PFSK-1 (cell line): ENCODE measurements around the gene AP2B1.

ENCODE experiments used
- FOXP2 ChIP-seq: optimal IDR thresholded peaks from 2 replicates; pipeline ENCODE3; 2011; ENCODE audit warnings: borderline replicate concordance, control low read depth, inconsistent platforms; ENCODE audit not compliant: insufficient read depth; ENCODE audit errors: extremely low read length, extremely low read depth
- POLR2AphosphoS5 ChIP-seq: IDR thresholded peaks from 2 replicates; pipeline ENCODE4 v1.6.1; 2012; ENCODE audit warnings: low read depth, mild to moderate bottlenecking, control low read depth, low read length, moderate library complexity
- REST ChIP-seq, 2 experiments: IDR thresholded peaks; 2 replicates each; pipeline versions ENCODE4 v1.6.1 to v1.8.0; 2011 to 2012; ENCODE audit warnings: low read depth in 2 of 2, low read length in 2 of 2, control low read depth in 1 of 2, inconsistent platforms in 1 of 2, mild to moderate bottlenecking in 1 of 2, moderate library complexity in 1 of 2; ENCODE audit not compliant: insufficient read depth in 1 of 2
- SIN3A ChIP-seq: IDR thresholded peaks from 2 replicates; pipeline ENCODE4 v1.6.1; 2012; ENCODE audit warnings: mild to moderate bottlenecking, low read length, moderate library complexity, borderline replicate concordance; ENCODE audit not compliant: insufficient read depth
- TAF1 ChIP-seq: IDR thresholded peaks from 2 replicates; pipeline ENCODE4 v1.6.1; 2012; ENCODE audit warnings: low read length, control low read depth, borderline replicate concordance; ENCODE audit not compliant: insufficient read depth

Gene AP2B1

GRCh38 chr17:35742896-35743477, 155.9 kb downstream of the AP2B1 start:
- TF ChIP-seq POLR2AphosphoS5 (no peak), REST (IDR thresholded peaks at IDR 0.05; ENCODE audit: insufficient read depth in 1 of 2, low read depth in 2 of 2, low read length in 2 of 2) (no peak), TAF1 (no peak), FOXP2 (no peak), SIN3A (no peak)

- no peak for TF ChIP-seq POLR2AphosphoS5
- 0 out of 2 replicates have a peak, but pooled peaks have one; percentile 26 for TF ChIP-seq SIN3A
- TF ChIP-seq FOXP2: no peak
- TF ChIP-seq REST (IDR thresholded peaks at IDR 0.05; ENCODE audit: insufficient read depth in 1 of 2, low read depth in 2 of 2, low read length in 2 of 2): peak; percentile 95 to 97
Measured at GRCh38 chr17:35743626-35744328, 156.7 kb downstream of the AP2B1 start.

GRCh38 chr17:35744830-35745229, 157.7 kb downstream of the AP2B1 start:
- TF ChIP-seq TAF1: no peak
- TF ChIP-seq REST (IDR thresholded peaks at IDR 0.05; ENCODE audit: insufficient read depth in 1 of 2, low read depth in 2 of 2, low read length in 2 of 2): 0 out of 4 replicates have a peak, but pooled peaks of 1 of the 2 experiments have one; percentile 2

GRCh38 chr17:35745246-35745645, 158.1 kb downstream of the AP2B1 start:
- TF ChIP-seq SIN3A: no peak
- no peak for TF ChIP-seq TAF1
- TF ChIP-seq FOXP2: no peak
- no peak for TF ChIP-seq REST (IDR thresholded peaks at IDR 0.05; ENCODE audit: insufficient read depth in 1 of 2, low read depth in 2 of 2, low read length in 2 of 2)
- TF ChIP-seq POLR2AphosphoS5: no peak
